GM18502 (cell line): ENCODE results near the gene RGS6.

Experiments
- ATAC-seq: cut with Tn5 transposase; IDR thresholded peaks from one replicate; pipeline ENCODE4 v1.9.1; 2021; ENCODE audit warnings: mild to moderate bottlenecking; ENCODE audit not compliant: unreplicated experiment, poor library complexity

Gene RGS6

DNA sequence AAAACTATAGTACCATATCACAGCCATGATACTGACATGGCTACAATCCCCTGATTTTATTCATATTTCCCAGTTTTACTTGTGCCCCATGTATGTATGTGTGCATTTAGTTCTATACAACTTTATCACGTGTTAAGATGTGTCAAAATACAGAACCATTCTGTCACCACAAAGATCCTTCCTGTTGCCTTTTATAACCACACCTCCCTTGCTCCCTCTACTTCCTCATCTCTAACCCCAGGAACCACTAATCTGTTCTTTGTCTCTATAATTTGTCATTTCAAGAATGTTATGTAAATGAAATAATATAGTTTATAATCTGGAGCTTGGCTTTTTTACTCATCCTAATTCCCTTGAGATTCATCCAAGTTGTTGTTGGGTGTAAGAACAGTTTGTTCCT is 603.3 kb downstream of the RGS6 start:
- peak; percentile 65 for ATAC-seq

- no peak for ATAC-seq
These were observed 606.2 kb downstream of the RGS6 start for GRCh38 chr14:72538387-72538786.

- ATAC-seq: no peak
These were observed 607.6 kb downstream of the RGS6 start for GRCh38 chr14:72539661-72540315.

DNA sequence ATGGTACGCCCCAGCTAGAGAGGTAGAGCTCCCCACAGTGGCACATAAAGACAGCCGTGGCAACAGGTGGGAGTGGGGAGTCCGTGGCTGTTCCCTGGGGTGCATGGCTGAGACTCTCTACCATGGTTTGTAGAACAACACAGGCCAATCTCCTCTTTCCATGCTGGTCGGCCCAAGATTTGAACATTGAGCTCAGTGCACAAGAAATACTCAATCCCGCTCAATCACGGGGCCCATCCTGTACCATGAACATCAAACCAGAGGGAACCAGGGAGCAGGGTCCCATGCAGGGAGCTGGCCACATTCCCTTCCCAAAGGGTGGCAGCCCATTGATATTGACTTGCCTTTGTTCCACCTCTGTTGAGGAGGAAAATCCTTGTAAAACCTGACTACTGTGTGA is 608.6 kb downstream of the RGS6 start:
- no peak for ATAC-seq

DNA sequence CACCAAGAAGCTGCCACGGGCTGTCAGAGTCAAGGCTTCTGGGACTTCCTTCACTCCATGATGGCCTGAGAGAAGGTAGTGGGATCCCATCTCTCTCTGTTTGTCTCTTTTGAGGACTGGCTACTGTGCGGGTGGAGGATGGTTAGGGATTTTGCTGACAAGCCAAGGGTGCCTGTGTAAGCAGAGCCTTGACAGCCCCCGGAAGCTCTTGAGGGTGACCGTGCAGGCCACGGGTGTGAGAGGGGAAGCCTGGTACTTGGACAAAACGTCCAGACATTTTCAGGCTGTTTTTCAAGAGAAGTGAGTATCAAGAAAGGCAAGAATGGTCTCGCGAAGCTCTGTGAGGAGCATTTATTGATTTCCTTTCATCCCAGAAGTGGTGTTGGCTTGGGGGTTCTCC is 609.3 kb downstream of the RGS6 start:
- ATAC-seq: no peak

DNA sequence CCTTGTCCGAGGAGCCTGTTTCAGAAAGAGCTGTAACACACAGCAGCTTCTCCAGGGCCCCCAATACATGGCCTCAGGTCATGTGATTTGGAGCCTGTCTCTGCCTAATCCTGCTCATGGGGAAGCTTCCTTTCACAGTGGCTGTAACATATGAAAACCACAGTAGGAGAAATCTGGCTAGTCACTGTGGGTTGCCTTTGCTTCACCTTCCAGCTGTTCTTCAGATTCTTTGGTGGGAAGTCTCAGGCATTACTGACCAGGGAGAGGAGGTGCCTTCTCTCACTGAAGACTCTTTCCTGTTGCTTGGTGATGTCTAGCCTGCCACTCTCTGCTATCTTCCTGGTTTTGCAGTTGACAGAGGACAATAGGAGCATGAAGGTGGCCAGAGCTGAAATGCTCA is 611.1 kb downstream of the RGS6 start:
- ATAC-seq: no peak

DNA sequence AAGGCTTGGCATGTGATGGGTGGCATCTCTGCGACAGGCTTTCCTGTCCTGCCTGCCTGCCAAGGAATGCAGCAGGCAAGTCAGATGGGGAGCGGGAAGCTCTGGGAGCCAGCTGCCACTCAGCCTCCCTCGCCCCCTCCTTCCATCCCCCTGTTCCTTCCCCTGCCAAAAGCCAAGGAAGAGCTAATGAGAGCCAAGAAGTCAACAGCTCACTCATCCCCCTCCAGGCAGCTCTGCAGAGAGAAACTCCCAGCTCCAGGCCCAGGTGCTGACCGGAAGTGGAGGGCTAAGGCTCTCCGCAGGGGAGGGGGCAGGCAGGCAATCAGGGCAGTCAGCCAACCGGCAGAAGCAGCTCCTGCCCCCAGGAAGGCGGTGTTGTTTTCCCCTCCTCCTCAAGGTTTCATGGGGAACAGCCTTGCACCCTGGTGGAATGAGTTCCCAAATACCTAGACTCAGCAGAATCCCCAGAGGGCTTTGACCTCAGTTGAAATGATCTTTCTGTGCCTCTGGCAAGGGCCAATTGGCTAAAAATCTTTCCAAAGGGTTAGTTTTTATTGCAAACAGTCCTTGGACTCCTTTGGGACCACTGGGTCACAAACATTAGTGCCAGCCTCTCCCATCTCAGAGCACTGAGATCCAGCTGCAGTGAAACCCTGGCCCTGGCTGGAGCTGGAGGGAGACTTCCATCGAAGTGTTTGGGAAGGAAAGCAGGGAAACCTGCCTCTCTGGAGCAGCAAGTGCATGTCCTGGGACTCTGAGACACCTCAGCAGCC is 612.6 kb downstream of the RGS6 start:
- ATAC-seq: no peak

DNA sequence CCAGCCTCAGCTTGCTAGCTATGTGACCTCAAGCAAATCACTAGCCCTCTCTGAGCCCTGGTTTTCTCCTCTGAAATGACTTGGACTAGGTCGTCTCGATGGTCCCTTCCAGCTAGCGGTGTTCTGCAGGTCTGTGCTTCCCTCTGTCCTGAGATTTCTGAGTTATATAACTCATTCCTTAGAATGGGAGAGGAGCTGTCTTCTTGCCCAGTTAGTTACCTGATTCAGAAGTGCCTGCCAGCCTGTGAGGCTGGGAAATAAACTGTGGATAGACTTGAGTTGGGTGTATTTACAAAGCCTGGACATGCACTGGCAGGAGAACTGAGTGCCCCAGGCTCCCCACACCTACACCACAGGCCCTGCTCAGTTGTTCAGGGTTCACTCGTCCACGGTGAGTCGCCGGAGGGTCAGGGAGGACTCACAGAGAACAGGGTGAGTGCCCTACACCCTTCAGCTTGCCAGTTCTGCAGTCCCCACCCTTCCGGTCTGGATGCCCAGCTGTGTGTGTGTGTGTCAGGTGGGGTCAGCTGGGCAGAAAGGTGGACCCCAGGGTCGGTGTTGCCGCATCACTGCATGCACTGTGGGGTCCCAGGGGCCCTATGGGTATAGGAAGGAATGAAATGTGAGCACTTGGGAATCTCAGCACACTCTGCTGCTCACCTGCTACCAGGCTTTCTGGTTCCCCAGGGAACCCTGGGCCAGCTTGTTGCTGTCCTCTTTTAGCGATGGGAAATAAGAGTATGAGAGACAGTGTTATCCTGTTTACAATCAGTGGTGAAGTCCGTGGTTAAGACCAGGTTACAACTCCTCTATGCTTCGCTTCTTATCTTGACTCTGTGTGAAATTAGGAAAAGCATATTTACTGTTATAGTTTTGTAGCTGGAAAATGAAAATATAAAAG is 613.4 kb downstream of the RGS6 start:
- ATAC-seq: no peak

DNA sequence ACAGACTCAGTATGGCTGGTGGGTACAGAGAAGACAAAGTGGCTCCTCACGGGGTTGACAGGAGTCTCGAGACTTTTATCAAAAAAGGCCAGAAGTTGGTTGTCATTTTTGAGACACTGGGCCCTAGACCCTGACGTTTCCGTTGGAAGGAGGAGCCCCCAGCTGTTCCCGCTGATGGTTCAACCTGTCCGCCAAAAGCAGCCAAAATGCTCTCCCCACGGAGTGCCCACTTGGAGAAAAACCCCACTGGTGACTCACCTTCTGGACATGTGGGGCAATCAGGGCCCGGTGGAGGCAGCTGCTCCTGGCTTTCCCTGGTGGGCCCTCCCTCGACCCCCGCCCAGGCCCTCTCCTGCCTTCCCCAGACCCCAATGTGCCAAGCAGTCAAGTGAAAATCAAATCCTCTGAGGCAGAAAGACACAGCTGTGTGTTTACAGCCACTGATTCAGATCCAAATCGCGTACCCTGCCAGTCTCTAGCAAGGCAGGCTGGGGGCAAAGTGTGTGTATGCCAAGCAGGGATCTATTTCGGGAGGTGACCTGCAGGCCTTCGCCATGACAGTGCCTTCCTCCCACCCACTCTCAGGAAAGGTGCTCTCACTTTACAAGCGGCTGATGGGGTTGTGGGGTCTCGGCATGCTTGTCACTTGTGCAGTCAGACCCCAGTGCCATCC is 614.3 kb downstream of the RGS6 start:
- ATAC-seq: no peak

DNA sequence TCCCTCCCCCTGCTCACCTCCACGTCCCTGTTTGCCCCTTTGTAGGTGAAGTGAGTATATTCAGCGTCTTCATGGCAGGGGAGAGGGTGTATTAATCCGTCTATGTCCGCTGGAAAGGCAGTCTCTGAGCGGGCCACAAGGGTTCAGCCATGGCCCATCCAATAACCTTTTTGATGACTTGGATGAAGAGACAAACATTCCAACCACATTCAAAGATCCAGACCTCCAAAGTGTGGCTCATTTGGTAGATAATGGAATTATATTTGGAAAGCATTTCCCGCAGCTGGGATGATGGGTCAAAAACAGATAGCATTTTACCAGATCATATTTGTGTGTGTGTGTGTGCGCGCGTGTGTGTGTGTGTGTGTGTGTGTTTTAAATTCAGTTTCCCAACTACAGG is 615.8 kb downstream of the RGS6 start:
- ATAC-seq: no peak

GRCh38 chr14:72549026-72549425 is 616.8 kb downstream of the RGS6 start:
- no peak for ATAC-seq

- no peak for ATAC-seq
These were observed 617.6 kb downstream of the RGS6 start for GRCh38 chr14:72549854-72550253.

DNA sequence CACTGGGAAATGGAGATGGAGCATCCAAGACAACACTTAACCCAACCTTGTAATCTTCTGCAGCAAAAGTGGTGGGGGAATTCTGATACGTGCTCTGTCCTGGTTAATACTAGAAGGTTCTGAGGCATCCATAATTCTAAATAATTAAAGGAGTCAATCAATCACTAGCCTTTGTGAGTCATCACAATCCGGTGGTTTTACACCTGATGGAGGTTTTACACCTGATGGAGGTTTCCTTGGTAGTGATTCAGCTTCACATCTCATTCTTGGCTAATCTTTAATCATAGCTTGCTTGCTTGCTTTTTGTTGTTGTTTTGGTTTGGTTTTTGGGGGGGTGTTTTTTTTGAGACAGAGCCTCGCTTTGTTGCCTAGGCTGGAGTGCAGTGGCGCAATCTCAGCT is 618.3 kb downstream of the RGS6 start:
- ATAC-seq: no peak

GRCh38 chr14:72552236-72552635 is 620.0 kb downstream of the RGS6 start:
- no peak for ATAC-seq

DNA sequence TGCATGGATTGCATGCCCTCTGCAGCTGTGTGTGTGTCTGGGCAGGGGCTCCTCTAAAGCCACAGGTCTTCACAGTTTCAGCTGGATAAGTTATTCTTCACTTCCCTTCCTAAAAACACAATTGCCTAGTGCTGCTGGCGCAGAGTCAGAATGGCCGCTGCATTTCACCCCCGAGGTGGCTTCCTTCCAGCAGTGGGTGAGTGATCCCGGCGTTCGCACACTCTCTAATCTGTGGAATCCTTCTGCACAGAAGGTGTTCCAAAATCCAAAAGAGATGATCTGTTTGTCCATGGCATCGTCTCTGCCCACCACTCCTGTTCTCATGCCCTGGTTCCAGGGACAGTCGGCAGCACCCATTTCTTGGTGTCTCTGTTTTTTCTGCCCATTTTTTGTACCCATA is 620.9 kb downstream of the RGS6 start:
- ATAC-seq: no peak

- ATAC-seq: no peak
These were observed 621.4 kb downstream of the RGS6 start for GRCh38 chr14:72553656-72554055.

DNA sequence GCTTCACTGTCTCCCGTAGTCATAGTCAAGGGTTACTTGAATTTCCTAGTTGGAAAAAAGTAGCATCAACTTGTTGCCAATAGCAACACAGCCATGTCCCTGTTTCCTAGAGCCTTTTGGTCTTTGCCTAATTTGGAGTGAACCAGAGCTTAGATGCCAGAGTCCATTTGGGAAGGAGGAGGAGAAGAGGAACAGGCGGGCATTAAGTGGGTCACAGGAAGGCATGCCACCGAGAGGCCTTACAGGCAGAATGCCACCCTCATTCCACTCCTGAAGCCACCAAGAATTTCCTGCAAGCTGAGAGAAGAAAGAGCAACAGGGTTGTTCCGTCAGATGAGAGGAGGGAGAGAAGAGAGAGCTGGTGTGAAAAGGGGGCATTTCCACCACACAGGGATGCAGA is 622.2 kb downstream of the RGS6 start:
- ATAC-seq: no peak

DNA sequence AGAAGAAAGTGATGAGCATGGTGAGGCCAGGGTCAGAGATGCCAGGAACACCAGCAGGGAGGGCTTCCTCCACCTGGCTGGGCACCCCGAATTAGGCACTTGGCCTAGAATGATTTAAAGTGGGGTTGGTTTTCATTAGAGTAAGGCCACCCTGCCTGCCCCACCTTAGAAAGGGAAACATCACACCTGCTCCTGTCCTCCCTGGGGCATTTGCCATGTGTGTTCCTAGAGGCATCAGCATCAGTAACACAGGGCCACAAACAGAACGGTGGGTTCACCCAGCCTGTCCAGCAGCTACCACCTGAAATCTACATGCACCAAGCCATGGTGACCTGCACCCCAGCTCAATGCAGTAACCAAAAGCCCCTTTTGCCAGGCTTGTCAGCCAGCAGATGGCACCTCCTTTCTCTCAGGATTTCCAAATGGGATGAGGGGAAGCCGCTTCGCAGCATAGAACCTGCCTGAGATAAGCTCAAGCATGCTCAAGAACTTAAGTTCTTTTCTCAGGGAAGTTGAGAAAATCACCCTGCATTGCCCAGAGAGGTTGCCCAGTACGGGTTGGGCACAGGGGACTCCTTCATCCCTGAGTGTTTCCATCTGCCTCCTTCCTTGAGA is 622.9 kb downstream of the RGS6 start:
- no peak for ATAC-seq

DNA sequence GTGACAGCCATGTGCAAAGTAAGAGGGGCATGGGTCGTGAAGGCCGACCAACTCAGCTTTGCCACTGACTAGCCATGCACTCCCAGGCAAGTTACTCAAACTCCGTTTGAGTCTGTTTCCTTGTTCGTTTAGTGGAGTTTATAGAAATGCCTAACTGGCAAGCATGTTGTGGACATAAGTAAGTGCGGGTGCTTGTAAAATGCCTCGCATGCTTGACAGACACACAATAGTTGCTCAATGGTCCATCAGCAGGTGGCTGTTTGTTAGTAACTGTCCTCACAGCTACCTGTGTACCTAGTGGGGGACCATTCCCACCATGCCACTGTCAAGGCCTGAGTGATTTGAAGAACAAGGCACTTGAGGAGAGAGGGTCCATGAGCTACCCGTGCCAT is 623.4 kb downstream of the RGS6 start:
- ATAC-seq: no peak

DNA sequence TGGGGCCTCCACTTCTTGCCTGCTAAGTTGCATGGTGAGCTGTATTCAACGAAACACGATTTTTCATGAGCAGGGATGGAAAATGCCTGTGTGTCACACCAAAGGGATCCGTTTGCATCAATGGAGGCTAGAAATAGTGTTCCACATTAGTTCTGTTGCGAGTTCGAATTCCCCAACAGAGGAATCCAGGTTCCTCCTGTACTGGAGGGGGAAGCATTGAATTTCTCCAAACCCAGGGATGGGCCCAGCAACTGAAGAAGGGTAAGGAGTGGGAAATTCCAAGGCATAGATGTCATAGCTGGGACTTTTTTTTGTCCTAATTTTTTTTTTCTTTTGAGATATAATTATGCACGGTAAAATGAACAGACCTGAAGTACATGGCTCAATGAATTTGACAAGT is 625.4 kb downstream of the RGS6 start:
- ATAC-seq: no peak
